PC-9 (cell line): Measurements from ENCODE around the gene CEL. TPM values are rescaled to one million over a fixed set of nuclear protein-coding genes. Genes with fewer than 3 reads are reported as not detected.

ENCODE experiments used
- BruUV-seq: library from RNA; stranded (reverse); fragments of 400-500 nt; replicated peaks from 2 replicates; lab custom pipeline; 2021; lab: Mats Ljungman, UMichigan
- CTCF ChIA-PET: fragments of 300-600 bp; sonication (Branson Sonifier 250); formaldehyde crosslinking; loops from one replicate; lab custom pipeline; 2022; ENCODE audit warnings: antibody characterized with exemption; lab: Charles Lee
- POLR2A ChIA-PET: fragments of 300-600 bp; sonication (Branson Sonifier 250); formaldehyde crosslinking; loops from one replicate; lab custom pipeline; 2022; ENCODE audit warnings: antibody characterized with exemption; ENCODE audit not compliant: unreplicated experiment; lab: Charles Lee
- DNase-seq, 2 experiments: peaks; one replicate each; pipeline versions ENCODE4 v3.0.0 to v3.0.0-alpha.2; 2015 to 2022; ENCODE audit warnings: mixed read lengths in 1 of 2
- H2AFZ ChIP-seq: fragments of 200-600 bp; sonication (generic); 2 replicates; pipeline ENCODE4 v1.8.1; 2017; ENCODE audit warnings: antibody characterized with exemption
- H3F3A ChIP-seq: fragments of 200-600 bp; sonication (generic); 2 replicates; pipeline ENCODE4 v1.8.1; 2017; ENCODE audit warnings: antibody characterized with exemption, mild to moderate bottlenecking, low read depth; ENCODE audit not compliant: insufficient read depth
- H3K27ac ChIP-seq: fragments of 200-600 bp; sonication (generic); 2 replicates; pipeline ENCODE4 v1.6.1; 2016; ENCODE audit warnings: mixed run types
- H3K27me3 ChIP-seq: fragments of 200-600 bp; sonication (generic); 2 replicates; pipeline ENCODE4 v1.6.1; 2016; ENCODE audit warnings: low read depth, mixed run types; ENCODE audit not compliant: insufficient read depth
- H3K36me3 ChIP-seq: fragments of 200-600 bp; sonication (generic); 2 replicates; pipeline ENCODE4 v1.6.1; 2016; ENCODE audit warnings: low read depth, mixed run types
- H3K4me1 ChIP-seq: fragments of 200-600 bp; sonication (generic); replicated peaks from 2 replicates; pipeline ENCODE4 v1.6.1; 2016; ENCODE audit warnings: mixed run types; ENCODE audit not compliant: insufficient read depth
- H3K4me2 ChIP-seq: fragments of 200-600 bp; sonication (generic); 2 replicates; pipeline ENCODE4 v1.6.1; 2017; ENCODE audit warnings: mixed run types
- H3K4me3 ChIP-seq: fragments of 200-600 bp; sonication (generic); 2 replicates; pipeline ENCODE4 v1.6.1; 2016; ENCODE audit warnings: mixed run types
- H3K79me2 ChIP-seq: fragments of 200-600 bp; sonication (generic); 2 replicates; pipeline ENCODE4 v1.6.1; 2017; ENCODE audit warnings: low read depth, mixed run types
- H3K9me2 ChIP-seq: fragments of 200-600 bp; sonication (generic); 2 replicates; pipeline ENCODE4 v1.8.1; 2017; ENCODE audit warnings: mild to moderate bottlenecking; ENCODE audit not compliant: insufficient read depth
- H3K9me3 ChIP-seq: fragments of 200-600 bp; sonication (generic); 2 replicates; pipeline ENCODE4 v1.8.1; 2016; ENCODE audit warnings: low read depth; ENCODE audit not compliant: insufficient read depth
- H4K20me1 ChIP-seq: fragments of 200-600 bp; sonication (generic); 2 replicates; pipeline ENCODE4 v1.8.1; 2017; ENCODE audit not compliant: insufficient read depth
- EZH2 ChIP-seq: fragments of 200-600 bp; sonication (generic); IDR thresholded peaks from 2 replicates; pipeline ENCODE4 v1.8.0; 2017; ENCODE audit warnings: antibody characterized with exemption, low read depth
- intact Hi-C: fragments of 100-400 bp; cut with micrococcal nuclease; formaldehyde crosslinking; loops from one replicate; pipeline ENCODE4 v1.10.0; 2022; ENCODE audit not compliant: unreplicated experiment
- total RNA-seq: library from RNA; stranded (reverse); gene quantifications from 2 replicates; pipeline ENCODE4 v1.2.3, GENCODE V29; 2021
- TF ChIP-seq, protein P1 (sequence below): fragments of 200-600 bp; sonication (generic); conservative IDR thresholded peaks from 2 replicates; pipeline ENCODE4 v1.6.1; 2017; ENCODE audit warnings: mixed run types, antibody characterized with exemption, mild to moderate bottlenecking, moderate library complexity

CEL gene
- total RNA-seq, 1 experiment from 2014 or later, result 2.7 TPM

DNA sequence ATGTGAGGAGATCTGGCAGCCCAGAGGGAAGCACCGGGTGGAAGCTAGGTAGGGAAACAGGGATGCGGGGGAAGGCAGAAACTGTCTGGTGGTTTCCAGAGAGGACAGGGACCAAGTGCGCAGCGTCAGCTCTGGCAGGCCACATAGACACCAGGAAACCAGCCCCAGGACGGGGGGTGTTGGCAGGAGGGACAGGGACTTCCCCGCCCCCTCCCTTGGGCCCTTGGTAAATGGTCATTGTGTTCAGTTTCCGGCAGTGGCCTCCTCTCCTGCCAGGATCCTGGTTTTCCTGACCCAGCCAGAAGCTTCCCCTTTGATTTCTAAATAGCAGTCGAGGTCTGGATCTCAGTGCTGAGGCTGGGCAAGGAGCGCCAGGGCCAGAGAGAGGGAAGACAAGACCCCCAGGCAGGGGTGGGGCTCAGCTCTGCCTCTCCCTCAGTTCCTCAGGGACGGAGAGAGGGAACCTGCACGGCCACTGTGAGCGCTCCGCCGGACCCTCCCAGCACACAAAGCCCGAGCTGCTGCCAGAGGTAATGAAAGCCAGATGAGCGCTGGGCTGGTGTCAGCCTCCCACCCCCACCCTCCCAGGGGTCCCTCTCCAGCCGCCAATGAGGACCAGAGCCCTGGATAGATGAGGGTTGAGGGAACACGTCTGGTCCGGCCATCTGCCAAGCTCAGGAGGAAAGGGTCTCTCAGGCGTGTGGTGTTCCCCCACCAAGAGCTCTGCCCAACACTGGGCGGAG is 57.5 kb downstream of the CEL start:
- Histone ChIP-seq H3K27ac (no peak overlapping the region), H3K36me3 (no peaks in the 10 kb centered on the region), H3K27me3 (no peaks in the 10 kb centered on the region), H3K9me2 (no peaks in the 10 kb centered on the region), H3K4me1 (peaks cover 21% of the 10 kb centered on the region), H3K9me3 (no peaks in the 10 kb centered on the region), H3K4me2 (no peak overlapping the region), H2AFZ (no peak overlapping the region), H3K79me2 (no peaks in the 10 kb centered on the region), H4K20me1 (peaks cover 36% of the 10 kb centered on the region), H3K4me3 (no peak overlapping the region), H3F3A (peaks cover 19% of the 10 kb centered on the region; the same call in 1 of the 2 replicates)
- CTCF ChIA-PET, result interaction anchor here (0.8 kb wide), 1 partner anchor 25 kb away, joined by 5 read pairs; no protein-coding TSS in a partner anchor
- POLR2A ChIA-PET, result interaction anchor here (0.5 kb wide), 1 partner anchor 30 kb away, joined by 27 read pairs; no protein-coding TSS in a partner anchor
- TSS peak; percentile 25 for BruUV-seq
- no peak for TF ChIP-seq EZH2
- TF ChIP-seq, protein P1, sequence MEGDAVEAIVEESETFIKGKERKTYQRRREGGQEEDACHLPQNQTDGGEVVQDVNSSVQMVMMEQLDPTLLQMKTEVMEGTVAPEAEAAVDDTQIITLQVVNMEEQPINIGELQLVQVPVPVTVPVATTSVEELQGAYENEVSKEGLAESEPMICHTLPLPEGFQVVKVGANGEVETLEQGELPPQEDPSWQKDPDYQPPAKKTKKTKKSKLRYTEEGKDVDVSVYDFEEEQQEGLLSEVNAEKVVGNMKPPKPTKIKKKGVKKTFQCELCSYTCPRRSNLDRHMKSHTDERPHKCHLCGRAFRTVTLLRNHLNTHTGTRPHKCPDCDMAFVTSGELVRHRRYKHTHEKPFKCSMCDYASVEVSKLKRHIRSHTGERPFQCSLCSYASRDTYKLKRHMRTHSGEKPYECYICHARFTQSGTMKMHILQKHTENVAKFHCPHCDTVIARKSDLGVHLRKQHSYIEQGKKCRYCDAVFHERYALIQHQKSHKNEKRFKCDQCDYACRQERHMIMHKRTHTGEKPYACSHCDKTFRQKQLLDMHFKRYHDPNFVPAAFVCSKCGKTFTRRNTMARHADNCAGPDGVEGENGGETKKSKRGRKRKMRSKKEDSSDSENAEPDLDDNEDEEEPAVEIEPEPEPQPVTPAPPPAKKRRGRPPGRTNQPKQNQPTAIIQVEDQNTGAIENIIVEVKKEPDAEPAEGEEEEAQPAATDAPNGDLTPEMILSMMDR, result no peak
- no peak for DNase-seq
- intact Hi-C loops, result no loop called here

DNA sequence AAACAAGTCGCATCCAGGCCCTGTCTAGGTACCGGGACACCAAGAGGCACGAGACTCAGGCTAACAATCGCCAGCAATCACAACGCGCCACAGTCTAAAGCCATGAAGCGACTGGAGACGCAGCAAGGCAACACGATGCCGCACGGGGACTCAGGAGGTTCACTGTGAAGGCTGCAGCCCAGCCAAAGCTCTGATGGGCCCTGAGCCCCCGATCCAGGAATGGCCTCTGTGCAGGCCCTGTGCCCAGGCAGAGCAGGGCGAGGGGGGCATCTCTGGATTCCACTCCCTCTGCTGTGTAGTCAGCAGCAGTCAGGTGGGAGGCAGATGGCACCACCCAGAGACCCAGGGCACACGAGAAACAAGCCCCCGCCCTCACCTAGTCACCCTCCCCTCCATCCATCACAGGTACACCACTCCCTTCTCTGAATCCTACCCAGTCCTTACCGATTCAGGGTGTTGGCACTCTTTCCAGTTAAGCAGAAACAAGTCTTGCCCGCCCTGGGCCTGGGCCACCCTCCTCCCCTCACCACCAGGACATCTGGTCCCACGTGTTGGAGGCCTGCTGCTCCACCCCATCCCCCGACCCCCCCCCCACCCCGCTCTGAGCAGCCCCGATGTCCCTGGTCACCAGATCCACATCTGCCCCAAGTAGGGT is 58.2 kb downstream of the CEL start:
- Histone ChIP-seq H3K27me3 (no peaks in the 10 kb centered on the region), H3K27ac (no peak overlapping the region), H3K4me2 (peak overlapping the region; percentile 91), H3K79me2 (no peaks in the 10 kb centered on the region), H4K20me1 (peaks cover 29% of the 10 kb centered on the region), H3K9me2 (no peaks in the 10 kb centered on the region), H3K4me1 (peaks cover 15% of the 10 kb centered on the region), H3F3A (peaks cover 14% of the 10 kb centered on the region; the same call in 1 of the 2 replicates), H2AFZ (no peak overlapping the region), H3K4me3 (peak overlapping the region; percentile 67; the same call in 1 of the 2 replicates), H3K36me3 (no peaks in the 10 kb centered on the region), H3K9me3 (no peaks in the 10 kb centered on the region)
- intact Hi-C loops, result no loop called here
- ChIA-PET POLR2A (no interaction called here), CTCF (no interaction called here)
- no peak for DNase-seq
- TF ChIP-seq, protein P1, result no peak
- TF ChIP-seq EZH2, result no peak
- BruUV-seq, result no TSS peak

DNA sequence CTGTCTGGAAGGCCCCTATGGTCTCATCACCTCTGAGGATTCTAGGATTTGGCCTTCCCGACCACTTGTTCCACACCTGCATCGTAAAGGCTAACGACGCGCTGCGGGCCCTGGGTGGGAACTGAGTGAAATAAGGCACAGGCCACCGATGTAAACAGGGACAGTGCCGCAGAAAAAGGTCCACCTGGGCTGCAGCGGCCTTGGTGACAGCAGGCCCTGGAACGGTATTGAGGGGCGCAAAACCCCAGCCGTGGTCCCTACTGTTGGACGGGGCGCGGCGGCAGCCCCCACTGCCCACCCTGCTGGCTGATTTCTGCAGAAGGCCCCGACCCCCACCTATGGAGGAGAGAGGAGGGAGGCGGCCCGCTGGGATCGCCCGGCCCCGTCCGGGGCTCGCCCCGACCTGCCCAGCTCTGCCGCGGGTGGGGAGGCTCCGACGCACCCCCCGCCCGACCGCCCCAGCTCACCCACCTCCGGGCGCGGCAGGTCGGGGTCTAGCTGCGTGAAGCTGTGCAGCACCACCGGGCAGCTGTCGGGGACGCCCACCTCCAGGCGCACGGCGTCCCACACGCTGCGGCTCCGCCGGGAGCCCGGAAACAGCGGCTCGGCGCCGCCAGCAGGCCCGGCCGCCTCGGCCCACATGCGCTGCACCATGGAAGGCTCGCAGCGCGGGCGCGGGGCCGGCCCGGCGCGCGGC is 58.9 kb downstream of the CEL start:
- Histone ChIP-seq H3K9me3 (no peaks in the 10 kb centered on the region), H3K36me3 (no peaks in the 10 kb centered on the region), H3F3A (peaks cover 12% of the 10 kb centered on the region; the same call in 1 of the 2 replicates), H3K79me2 (no peaks in the 10 kb centered on the region), H3K27ac (no peak overlapping the region), H3K9me2 (no peaks in the 10 kb centered on the region), H3K4me1 (peaks cover 15% of the 10 kb centered on the region), H4K20me1 (peaks cover 22% of the 10 kb centered on the region; the same call in 1 of the 2 replicates), H2AFZ (no peak overlapping the region), H3K4me2 (peak overlapping the region; percentile 91), H3K4me3 (peak overlapping the region; percentile 67), H3K27me3 (no peaks in the 10 kb centered on the region)
- no TSS peak for BruUV-seq
- POLR2A ChIA-PET, result no interaction called here
- intact Hi-C loops, result loop anchor here (1.0 kb wide), 2 partner anchors 17 to 24 kb away; no protein-coding TSS in a partner anchor
- no peak for DNase-seq
- CTCF ChIA-PET, result no interaction called here
- TF ChIP-seq EZH2, result no peak
- TF ChIP-seq, protein P1, result no peak
